Nephron progenitor cell (in vitro differentiated cells): ENCODE measurements around the gene WFDC11.
"Not testable (repeated sequence)": the region's sequence is repeated elsewhere in the genome, so short reads cannot be mapped to it uniquely, and the experiment has no call there.

Experiments used
- DNase-seq: peaks from one replicate; pipeline ENCODE4 v3.0.0; 2021
- H3K27ac Mint-ChIP-seq: 2 replicates; pipeline ENCODE4 v1.8.0; 2021; ENCODE audit warnings: mild to moderate bottlenecking, moderate library complexity, mixed read lengths
- H3K27me3 Mint-ChIP-seq: 2 replicates; pipeline ENCODE4 v1.8.0; 2021; ENCODE audit warnings: mild to moderate bottlenecking, low read depth, mixed read lengths; ENCODE audit not compliant: poor library complexity
- H3K36me3 Mint-ChIP-seq: 2 replicates; pipeline ENCODE4 v1.8.0; 2021; ENCODE audit warnings: low read depth, mixed read lengths
- H3K4me1 Mint-ChIP-seq: 2 replicates; pipeline ENCODE4 v1.8.0; 2021; ENCODE audit warnings: mixed read lengths
- H3K4me3 Mint-ChIP-seq: 2 replicates; pipeline ENCODE4 v1.8.0; 2021; ENCODE audit warnings: mild to moderate bottlenecking, moderate library complexity, mixed read lengths
- H3K9me3 Mint-ChIP-seq: 2 replicates; pipeline ENCODE4 v1.8.0; 2021; ENCODE audit warnings: mild to moderate bottlenecking, moderate library complexity, mixed read lengths
- TF ChIP-seq, protein P1 (sequence below): fragments of 200-600 bp; sonication (generic); IDR thresholded peaks from 2 replicates; pipeline ENCODE4 v1.5.0; 2021; ENCODE audit warnings: antibody characterized with exemption

WFDC11 gene

DNA sequence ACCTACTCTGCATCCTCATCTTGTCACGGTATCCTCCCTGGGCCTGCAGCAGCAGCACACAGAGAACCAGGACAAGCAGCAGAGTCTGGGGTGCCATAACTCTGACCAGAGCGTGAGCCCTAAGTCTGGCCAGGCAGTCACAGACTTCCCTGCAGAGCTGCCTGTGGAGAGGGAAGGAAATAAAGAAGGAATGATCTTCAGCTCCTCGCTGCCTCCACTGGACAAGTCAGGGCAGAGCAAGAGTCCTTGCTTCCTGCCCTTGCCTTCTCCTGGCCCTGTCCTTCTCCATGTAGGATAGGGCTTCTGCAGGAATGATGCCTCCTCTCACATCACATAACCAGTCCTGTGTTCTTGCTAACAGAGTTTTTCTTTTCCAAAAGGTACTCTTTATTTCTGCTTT lies 15.9 kb upstream of the WFDC11 start:
- H3K27ac Mint-ChIP-seq, result no peak overlapping the region
- H3K36me3 Mint-ChIP-seq, result no peaks in the 10 kb centered on the region
- TF ChIP-seq, protein P1, sequence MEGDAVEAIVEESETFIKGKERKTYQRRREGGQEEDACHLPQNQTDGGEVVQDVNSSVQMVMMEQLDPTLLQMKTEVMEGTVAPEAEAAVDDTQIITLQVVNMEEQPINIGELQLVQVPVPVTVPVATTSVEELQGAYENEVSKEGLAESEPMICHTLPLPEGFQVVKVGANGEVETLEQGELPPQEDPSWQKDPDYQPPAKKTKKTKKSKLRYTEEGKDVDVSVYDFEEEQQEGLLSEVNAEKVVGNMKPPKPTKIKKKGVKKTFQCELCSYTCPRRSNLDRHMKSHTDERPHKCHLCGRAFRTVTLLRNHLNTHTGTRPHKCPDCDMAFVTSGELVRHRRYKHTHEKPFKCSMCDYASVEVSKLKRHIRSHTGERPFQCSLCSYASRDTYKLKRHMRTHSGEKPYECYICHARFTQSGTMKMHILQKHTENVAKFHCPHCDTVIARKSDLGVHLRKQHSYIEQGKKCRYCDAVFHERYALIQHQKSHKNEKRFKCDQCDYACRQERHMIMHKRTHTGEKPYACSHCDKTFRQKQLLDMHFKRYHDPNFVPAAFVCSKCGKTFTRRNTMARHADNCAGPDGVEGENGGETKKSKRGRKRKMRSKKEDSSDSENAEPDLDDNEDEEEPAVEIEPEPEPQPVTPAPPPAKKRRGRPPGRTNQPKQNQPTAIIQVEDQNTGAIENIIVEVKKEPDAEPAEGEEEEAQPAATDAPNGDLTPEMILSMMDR, result peak; percentile 25
- H3K9me3 Mint-ChIP-seq, result peaks cover 9% of the 10 kb centered on the region
- peaks cover 11% of the 10 kb centered on the region for H3K27me3 Mint-ChIP-seq
- no peak overlapping the region for H3K4me3 Mint-ChIP-seq
- H3K4me1 Mint-ChIP-seq, result peaks cover 21% of the 10 kb centered on the region
- DNase-seq, result peak; percentile 16

DNA sequence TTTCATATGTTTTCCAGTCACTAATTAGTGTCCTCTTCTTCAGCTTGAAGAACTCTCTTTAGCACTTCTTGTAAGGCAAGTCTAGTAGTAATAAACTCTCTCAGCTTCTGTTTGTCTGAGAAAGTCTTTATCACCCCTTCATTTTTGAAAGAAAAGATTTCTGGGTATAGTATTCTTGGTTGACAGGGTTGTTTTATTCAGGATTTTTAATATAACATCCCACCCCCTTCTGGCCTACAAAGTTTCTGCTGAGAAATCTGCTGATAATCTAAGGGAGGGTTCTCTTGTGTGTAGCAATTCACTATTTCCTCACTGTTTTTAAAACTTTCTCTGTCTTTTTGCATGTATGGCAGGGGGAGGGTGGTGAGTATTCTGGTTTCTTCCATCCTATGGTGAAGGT lies 9.6 kb upstream of the WFDC11 start:
- Mint-ChIP-seq H3K27ac (no peak overlapping the region), H3K4me3 (no peak overlapping the region), H3K9me3 (peaks cover 46% of the 10 kb centered on the region), H3K4me1 (peaks cover 21% of the 10 kb centered on the region), H3K27me3 (peaks cover 6% of the 10 kb centered on the region), H3K36me3 (peaks cover 4% of the 10 kb centered on the region)
- DNase-seq, result no peak
- TF ChIP-seq, protein P1, result no peak

DNA sequence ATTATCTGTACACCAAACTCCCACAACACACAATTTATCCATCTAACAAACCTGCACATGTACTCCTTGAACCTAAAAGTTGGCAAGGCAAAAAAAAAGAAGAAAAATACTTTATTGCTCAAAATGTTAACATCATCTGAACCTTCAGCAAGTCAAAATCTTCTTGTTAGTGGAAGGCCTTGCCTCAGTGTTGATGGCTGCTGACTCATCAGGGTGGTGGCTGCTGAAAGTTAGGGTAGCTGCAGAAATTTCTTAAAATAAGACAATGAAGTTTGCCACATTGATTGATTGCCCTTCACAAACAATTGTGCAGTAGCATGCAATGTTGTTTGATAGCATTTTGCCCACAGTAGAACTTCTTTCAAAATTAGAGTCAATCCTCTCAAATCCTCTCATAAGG lies 2.7 kb upstream of the WFDC11 start:
- no peak overlapping the region for H3K27ac Mint-ChIP-seq
- H3K4me1 Mint-ChIP-seq, result no peaks in the 10 kb centered on the region
- DNase-seq, result no peak
- TF ChIP-seq, protein P1, result no peak
- no peaks in the 10 kb centered on the region for H3K36me3 Mint-ChIP-seq
- peaks cover 39% of the 10 kb centered on the region for H3K9me3 Mint-ChIP-seq
- H3K4me3 Mint-ChIP-seq, result no peak overlapping the region
- peaks cover 4% of the 10 kb centered on the region for H3K27me3 Mint-ChIP-seq

DNA sequence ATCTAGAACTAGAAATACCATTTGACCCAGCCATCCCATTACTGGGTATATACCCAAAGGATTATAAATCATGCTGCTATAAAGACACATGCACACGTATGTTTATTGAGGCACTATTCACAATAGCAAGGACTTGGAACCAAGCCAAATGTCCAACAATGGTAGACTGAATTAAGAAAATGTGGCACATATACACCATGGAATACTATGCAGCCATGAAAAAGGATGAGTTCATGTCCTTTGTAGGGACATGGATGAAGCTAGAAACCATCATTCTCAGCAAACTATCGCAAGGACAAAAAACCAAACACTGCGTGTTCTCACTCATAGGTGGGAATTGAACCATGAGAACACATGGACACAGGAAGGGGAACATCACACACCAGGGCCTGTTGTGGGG lies 13.0 kb downstream of the WFDC11 start:
- not testable (repeated sequence) for H3K27ac Mint-ChIP-seq, H3K4me3 Mint-ChIP-seq, H3K4me1 Mint-ChIP-seq, H3K36me3 Mint-ChIP-seq, DNase-seq, H3K27me3 Mint-ChIP-seq
- peaks cover 29% of the 10 kb centered on the region for H3K9me3 Mint-ChIP-seq

DNA sequence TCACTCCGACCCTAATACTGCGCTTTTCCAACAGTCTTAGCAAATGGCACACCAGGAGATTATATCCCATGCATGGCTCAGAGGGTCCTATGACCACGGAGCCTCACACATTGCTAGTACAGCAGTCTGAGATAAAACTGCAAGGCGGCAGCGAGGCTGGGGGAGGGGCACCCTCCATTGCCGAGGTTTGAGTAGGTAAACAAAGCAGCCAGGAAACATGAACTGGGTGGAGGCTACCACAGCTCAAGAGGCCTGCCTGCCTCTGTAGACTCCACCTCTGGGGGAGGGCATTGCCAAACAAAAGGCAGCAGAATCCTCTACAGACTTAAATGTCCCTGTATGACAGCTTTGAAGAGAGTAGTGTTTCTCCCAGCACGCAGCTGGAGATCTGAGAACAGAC lies 18.3 kb downstream of the WFDC11 start:
- H3K27ac Mint-ChIP-seq, H3K4me3 Mint-ChIP-seq, H3K36me3 Mint-ChIP-seq, H3K27me3 Mint-ChIP-seq, H3K4me1 Mint-ChIP-seq, DNase-seq: not testable (repeated sequence)
- peaks cover 28% of the 10 kb centered on the region for H3K9me3 Mint-ChIP-seq

DNA sequence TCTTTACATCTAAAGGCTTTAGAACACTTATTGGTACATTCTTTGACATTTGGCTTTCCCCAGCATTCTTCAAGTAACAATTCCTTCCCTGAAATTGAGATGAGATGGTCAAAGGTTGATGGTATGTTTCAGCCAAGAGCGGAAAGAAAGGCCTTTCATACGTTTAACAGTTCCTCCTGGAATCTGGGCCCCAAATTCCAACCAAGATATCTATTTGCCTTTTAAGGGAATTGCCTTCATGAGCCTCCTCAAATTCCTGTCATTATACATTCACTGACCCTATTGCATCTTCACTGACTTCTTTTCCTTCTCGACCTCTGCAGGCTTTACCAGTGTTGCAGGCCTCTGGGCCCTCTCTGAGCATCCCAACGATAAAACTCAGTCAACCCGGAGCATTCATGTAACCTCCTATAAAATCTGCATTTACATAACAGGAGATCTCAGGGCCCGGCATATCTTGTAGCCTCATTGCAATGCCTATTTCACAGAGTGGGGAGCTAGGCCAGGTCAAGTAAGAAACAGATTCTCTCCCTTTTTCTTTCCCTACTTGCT lies 20.7 kb downstream of the WFDC11 start:
- no peaks in the 10 kb centered on the region for H3K36me3 Mint-ChIP-seq

More for the DNA sequence above, 20.7 kb downstream of the WFDC11 start:
- Mint-ChIP-seq H3K27ac (no peak overlapping the region), H3K4me3 (no peak overlapping the region), H3K9me3 (peaks cover 28% of the 10 kb centered on the region), H3K4me1 (no peaks in the 10 kb centered on the region), H3K27me3 (peaks cover 3% of the 10 kb centered on the region)
- TF ChIP-seq, protein P1, result no peak
- DNase-seq, result no peak
